ENCODE data around the gene KDM1A. TPM values are rescaled to one million over a fixed set of nuclear protein-coding genes. Genes with fewer than 3 reads are reported as not detected.

KDM1A gene
- total RNA-seq, 1 donor from 2014 or later, result 52.3 TPM

- intact Hi-C loops (cut with DNase I), result no loop called here
- no peak overlapping the region for H3K4me3 ChIP-seq
- no peaks in the 10 kb centered on the region for H3K27me3 ChIP-seq
- H3K36me3 ChIP-seq, result peaks cover 0 to 8% of the 10 kb centered on the region in 2 donors
- TF ChIP-seq CTCF (IDR thresholded peaks at IDR 0.05) (no peak), POLR2A (IDR thresholded peaks at IDR 0.05) (no peak), POLR2AphosphoS5 (IDR thresholded peaks at IDR 0.05; ENCODE audit: insufficient read depth in 1 of 2, low read depth in 1 of 2) (no peak)
- no peak for DNase-seq (ENCODE audit: extremely low spot score in 2 of 2)
- H3K27ac ChIP-seq, result peak overlapping the region; percentile 34
- peaks cover 49% of the 10 kb centered on the region for H3K4me1 ChIP-seq
- H3K9me3 ChIP-seq, result no peaks in the 10 kb centered on the region
Measured at GRCh38 chr1:23103001-23103889, 84.0 kb downstream of the KDM1A start.

GRCh38 chr1:23108918-23109533, 89.8 kb downstream of the KDM1A start:
- Histone ChIP-seq H3K9me3 (no peaks in the 10 kb centered on the region), H3K4me1 (peaks cover 33% of the 10 kb centered on the region), H3K4me3 (no peak overlapping the region), H3K36me3 (peaks cover 0 to 14% of the 10 kb centered on the region in 2 donors), H3K27ac (no peak overlapping the region), H3K27me3 (no peaks in the 10 kb centered on the region)
- intact Hi-C loops (cut with DNase I), result no loop called here
- TF ChIP-seq CTCF (IDR thresholded peaks at IDR 0.05) (no peak), POLR2AphosphoS5 (IDR thresholded peaks at IDR 0.05; ENCODE audit: insufficient read depth in 1 of 2, low read depth in 1 of 2) (no peak), POLR2A (IDR thresholded peaks at IDR 0.05) (no peak)
- no peak for DNase-seq (ENCODE audit: extremely low spot score in 2 of 2)

GRCh38 chr1:23110391-23110790, 91.1 kb downstream of the KDM1A start:
- no peak for DNase-seq (ENCODE audit: extremely low spot score in 2 of 2)
- Histone ChIP-seq H3K4me3 (no peak overlapping the region), H3K27ac (no peak overlapping the region), H3K36me3 (peaks cover 0 to 14% of the 10 kb centered on the region in 2 donors), H3K27me3 (no peaks in the 10 kb centered on the region), H3K9me3 (no peaks in the 10 kb centered on the region), H3K4me1 (peaks cover 46% of the 10 kb centered on the region)
- no peak for TF ChIP-seq CTCF (IDR thresholded peaks at IDR 0.05)
- intact Hi-C loops (cut with DNase I), result no loop called here

- H3K9me3 ChIP-seq, result no peaks in the 10 kb centered on the region
- H3K27ac ChIP-seq, result no peak overlapping the region
- TF ChIP-seq POLR2AphosphoS5 (IDR thresholded peaks at IDR 0.05; ENCODE audit: insufficient read depth in 1 of 2, low read depth in 1 of 2) (no peak), CTCF (IDR thresholded peaks at IDR 0.05) (no peak), POLR2A (IDR thresholded peaks at IDR 0.05) (no peak)
- H3K4me3 ChIP-seq, result no peak overlapping the region
- peaks cover 0 to 14% of the 10 kb centered on the region in 2 donors for H3K36me3 ChIP-seq
- intact Hi-C loops (cut with DNase I), result no loop called here
- H3K27me3 ChIP-seq, result no peaks in the 10 kb centered on the region
- DNase-seq (ENCODE audit: extremely low spot score in 2 of 2), result no peak
- peaks cover 58% of the 10 kb centered on the region for H3K4me1 ChIP-seq
Measured at GRCh38 chr1:23111600-23112535, 92.6 kb downstream of the KDM1A start.
